OCI-LY7 (cell line): Measurements from ENCODE around the gene TRIB2. TPM values are rescaled to one million over a fixed set of nuclear protein-coding genes. Genes with fewer than 3 reads are reported as not detected.

Source experiments
- BruUV-seq: library from RNA; stranded (reverse); fragments of 400-500 nt; replicated peaks from 2 replicates; lab custom pipeline; 2021; lab: Mats Ljungman, UMichigan
- CTCF ChIA-PET: fragments of 300-600 bp; sonication (Branson Sonifier 250); formaldehyde crosslinking; loops from one replicate; lab custom pipeline; 2022; ENCODE audit warnings: antibody characterized with exemption; ENCODE audit not compliant: unreplicated experiment; lab: Charles Lee
- POLR2A ChIA-PET: fragments of 300-600 bp; sonication (Branson Sonifier 250); formaldehyde crosslinking; loops from one replicate; lab custom pipeline; 2022; ENCODE audit warnings: antibody characterized with exemption; lab: Charles Lee
- DNase-seq: peaks from one replicate; pipeline ENCODE4 v3.0.0-alpha.2; 2015; ENCODE audit warnings: low spot score
- H2AFZ ChIP-seq: fragments of 200-600 bp; sonication (generic), shearing (Covaris generic); 2 replicates; pipeline ENCODE4 v1.6.1; 2014; ENCODE audit warnings: mild to moderate bottlenecking, antibody characterized with exemption, low read length, moderate library complexity
- H3K27ac ChIP-seq: fragments of 200-600 bp; sonication (generic); 2 replicates; pipeline ENCODE4 v1.5.1; 2014; ENCODE audit warnings: mixed run types, low read depth, mild to moderate bottlenecking, moderate library complexity, low read length, inconsistent platforms; ENCODE audit not compliant: poor library complexity, severe bottlenecking
- H3K36me3 ChIP-seq: fragments of 200-600 bp; sonication (generic); 2 replicates; pipeline ENCODE4 v1.6.1; 2014; ENCODE audit warnings: mild to moderate bottlenecking, antibody characterized with exemption, low read length, moderate library complexity, mixed read lengths; ENCODE audit not compliant: insufficient read depth
- H3K4me1 ChIP-seq: fragments of 200-600 bp; sonication (generic); 2 replicates; pipeline ENCODE4 v1.5.1; 2014; ENCODE audit warnings: mild to moderate bottlenecking, low read length; ENCODE audit not compliant: insufficient read depth, poor library complexity, severe bottlenecking
- H3K4me2 ChIP-seq: fragments of 200-600 bp; sonication (generic); 2 replicates; pipeline ENCODE4 v1.6.1; 2014; ENCODE audit warnings: mild to moderate bottlenecking, low read length
- H3K4me3 ChIP-seq: fragments of 200-600 bp; sonication (generic); 2 replicates; pipeline ENCODE4 v1.5.1; 2014; ENCODE audit warnings: mild to moderate bottlenecking, low read depth, low read length; ENCODE audit not compliant: poor library complexity, severe bottlenecking
- H3K79me2 ChIP-seq: fragments of 200-600 bp; sonication (generic); 2 replicates; pipeline ENCODE4 v1.6.1; 2016; ENCODE audit warnings: low read depth, mild to moderate bottlenecking, low read length, moderate library complexity, mixed read lengths; ENCODE audit not compliant: insufficient read depth
- H3K9me2 ChIP-seq: fragments of 200-600 bp; sonication (generic); 2 replicates; pipeline ENCODE4 v1.6.1; 2016; ENCODE audit warnings: mild to moderate bottlenecking, low read length, mixed read lengths; ENCODE audit not compliant: insufficient read depth
- H3K9me3 ChIP-seq: fragments of 200-600 bp; sonication (generic); 2 replicates; pipeline ENCODE4 v1.6.1; 2014; ENCODE audit warnings: mild to moderate bottlenecking, mixed run types, low read length, mixed read lengths
- H4K20me1 ChIP-seq: fragments of 200-600 bp; sonication (generic); 2 replicates; pipeline ENCODE4 v1.6.1; 2014; ENCODE audit warnings: mild to moderate bottlenecking, antibody characterized with exemption, low read length, moderate library complexity, mixed read lengths; ENCODE audit not compliant: insufficient read depth
- CTCF ChIP-seq: fragments of 200-600 bp; sonication (generic); conservative IDR thresholded peaks from 2 replicates; pipeline ENCODE4 v1.5.1; 2014; ENCODE audit warnings: mild to moderate bottlenecking, antibody characterized with exemption, low read length, moderate library complexity, mixed read lengths
- EZH2phosphoT487 ChIP-seq: fragments of 200-600 bp; sonication (generic); IDR thresholded peaks from 2 replicates; pipeline ENCODE4 v1.6.1; 2018; ENCODE audit warnings: low read depth, borderline replicate concordance, mild to moderate bottlenecking, mixed run types, antibody characterized with exemption, low read length, moderate library complexity, mixed read lengths
- intact Hi-C: fragments of 100-400 bp; cut with micrococcal nuclease; formaldehyde crosslinking; loops from one replicate; pipeline ENCODE4 v1.10.0; 2022; ENCODE audit not compliant: unreplicated experiment
- total RNA-seq, 2 experiments: library from RNA; depleted of rRNA in 1 of 2; stranded (reverse); fragments of >200 nt in 1 of 2; shearing (Covaris generic) in 1 of 2; gene quantifications; 2 replicates each; pipeline ENCODE4 v1.2.3, GENCODE V29; 2014 to 2022

The TRIB2 gene
- total RNA-seq, 2 experiments from 2014 or later = 18.8 to 26.0 TPM

GRCh38 chr2:12770300-12770968 is 53.7 kb downstream of the TRIB2 start:
- no peak for DNase-seq
- no TSS peak for BruUV-seq
- Histone ChIP-seq H3K4me1 (no peaks in the 10 kb centered on the region), H2AFZ (no peak overlapping the region), H3K9me2 (no peaks in the 10 kb centered on the region), H3K4me2 (no peak overlapping the region), H3K27ac (no peak overlapping the region), H3K9me3 (no peaks in the 10 kb centered on the region), H3K79me2 (no peaks in the 10 kb centered on the region), H4K20me1 (no peaks in the 10 kb centered on the region), H3K36me3 (no peaks in the 10 kb centered on the region), H3K4me3 (no peak overlapping the region)
- CTCF ChIA-PET = no interaction called here
- intact Hi-C loops = no loop called here
- no peak for TF ChIP-seq EZH2phosphoT487
- POLR2A ChIA-PET = interaction anchor here (0.6 to 1.2 kb wide), 4 partner anchors 11 to 159 kb away, joined by 3 to 4 read pairs (median 4); no protein-coding TSS in a partner anchor

- TF ChIP-seq EZH2phosphoT487 (no peak), CTCF (no peak)
- no peak for DNase-seq
- Histone ChIP-seq H3K27ac (no peak overlapping the region), H2AFZ (no peak overlapping the region), H3K36me3 (no peaks in the 10 kb centered on the region), H3K9me3 (no peaks in the 10 kb centered on the region), H3K79me2 (no peaks in the 10 kb centered on the region), H3K4me1 (no peaks in the 10 kb centered on the region), H3K4me2 (no peak overlapping the region), H3K9me2 (no peaks in the 10 kb centered on the region), H3K4me3 (no peak overlapping the region), H4K20me1 (no peaks in the 10 kb centered on the region)
- BruUV-seq = no TSS peak
- POLR2A ChIA-PET = interaction anchor here (0.6 to 1.2 kb wide), 4 partner anchors 11 to 158 kb away, joined by 3 to 4 read pairs (median 4); no protein-coding TSS in a partner anchor
- CTCF ChIA-PET = no interaction called here
- intact Hi-C loops = no loop called here
Measured at GRCh38 chr2:12771154-12771553, 54.4 kb downstream of the TRIB2 start.

- Histone ChIP-seq H4K20me1 (no peaks in the 10 kb centered on the region), H3K9me3 (no peaks in the 10 kb centered on the region), H2AFZ (no peak overlapping the region), H3K79me2 (no peaks in the 10 kb centered on the region), H3K36me3 (no peaks in the 10 kb centered on the region), H3K27ac (no peak overlapping the region), H3K9me2 (no peaks in the 10 kb centered on the region), H3K4me3 (no peak overlapping the region), H3K4me2 (no peak overlapping the region), H3K4me1 (no peaks in the 10 kb centered on the region)
- TF ChIP-seq EZH2phosphoT487 = no peak
- no TSS peak for BruUV-seq
- CTCF ChIA-PET = no interaction called here
- POLR2A ChIA-PET = interaction anchor here (0.6 to 0.7 kb wide), 3 partner anchors 273 to 1378 kb away, joined by 3 to 6 read pairs (median 4); no protein-coding TSS in a partner anchor
- DNase-seq = no peak
- intact Hi-C loops = no loop called here
Measured at GRCh38 chr2:12773586-12774394, 57.1 kb downstream of the TRIB2 start.
